ENCODE results near the gene TPP1. TPM values are rescaled to one million over a fixed set of nuclear protein-coding genes. Genes with fewer than 3 reads are reported as not detected.

The TPP1 gene
- total and polyA plus RNA-seq, 9 of the 15 experiments (the other 6 are each of a cell fraction or from before 2014, with no cell fraction given), result 7.5 to 75.8 (median 15.7) TPM

- Histone ChIP-seq H3K27ac (ENCODE audit: extremely low read depth, low read depth, low read length) (no peak overlapping the region), H4K20me1 (replicated peaks; ENCODE audit: control insufficient read depth, insufficient read depth, low read length) (no peaks in the 10 kb centered on the region), H2AFZ (ENCODE audit: low read depth, low read length) (no peak overlapping the region), H3K27me3 (ENCODE audit: control insufficient read depth in 2 of 2, insufficient read depth in 2 of 2, low read length in 2 of 2) (no peaks in the 10 kb centered on the region; a peak in 1 of 5 replicates), H3K9ac (ENCODE audit: insufficient read depth in 1 of 2, low read depth in 2 of 2, low read length in 2 of 2) (no peak overlapping the region), H3K9me1 (ENCODE audit: control insufficient read depth, insufficient read depth, low read length) (no peaks in the 10 kb centered on the region), H3K9me3 (replicated peaks; ENCODE audit: control insufficient read depth, insufficient read depth, low read depth, low read length) (no peaks in the 10 kb centered on the region), H3K36me3 (ENCODE audit: control insufficient read depth, insufficient read depth, low read length) (no peaks in the 10 kb centered on the region), H3K79me2 (ENCODE audit: control insufficient read depth, insufficient read depth, low read length) (no peaks in the 10 kb centered on the region), H3K4me1 (replicated peaks in 1 of 2; ENCODE audit: control insufficient read depth in 2 of 2, insufficient read depth in 2 of 2, low read length in 2 of 2) (peaks cover 42 to 50% of the 10 kb centered on the region in 2 experiments), H3K4me2 (ENCODE audit: insufficient read depth, low read length) (no peak overlapping the region), H3K4me3 (no peak overlapping the region)
- CTCF ChIA-PET (ENCODE audit: low intra/inter-chr PET ratio), result no interaction called here
- WGBS (ENCODE audit: insufficient coverage, low coverage, missing lambda C conversion rate), result 26% methylated on average over 7 of the region's 7 CpGs
- DNase-seq (ENCODE audit: extremely low read depth in 1 of 4, low spot score in 3 of 4) (no peak), ATAC-seq (no peak), FAIRE-seq (no peak)
- intact Hi-C loops (cut with micrococcal nuclease) (no loop called here), in situ Hi-C loops (cut with MboI) (no loop called here)
- no TSS peak for BruUV-seq (replicated peaks)
- POLR2A ChIA-PET, result interaction anchor here (1.2 kb wide), 1 partner anchor 24 kb away, joined by 5 read pairs; the partner anchor contains the start of gene TPP1
- no peak for TF ChIP-seq EGR1 (conservative IDR thresholded peaks at IDR 0.05)
- no peak for TF ChIP-seq NCOA4 (IDR thresholded peaks at IDR 0.05; ENCODE audit: partially characterized antibody)
- no peak for TF ChIP-seq ZNF592 (IDR thresholded peaks at IDR 0.05)
- no peak for TF ChIP-seq TCFL5 (CRISPR knock-in tag; conservative IDR thresholded peaks at IDR 0.05)
- no peak for TF ChIP-seq PPARD (CRISPR knock-in tag; IDR thresholded peaks at IDR 0.05)
- TF ChIP-seq ZNF23 (CRISPR knock-in tag; IDR thresholded peaks at IDR 0.05), result no peak
- TF ChIP-seq ZNF280A (IDR thresholded peaks at IDR 0.05; ENCODE audit: low read depth, partially characterized antibody), result no peak
- no peak for TF ChIP-seq ZNF780A (CRISPR knock-in tag; IDR thresholded peaks at IDR 0.05)
- no peak for TF ChIP-seq RBM25 (IDR thresholded peaks at IDR 0.05; ENCODE audit: low read depth, low read length, severe bottlenecking)
- no peak for TF ChIP-seq RNF2 (IDR thresholded peaks at IDR 0.05)
- no peak for TF ChIP-seq NR2F6 (CRISPR knock-in tag; IDR thresholded peaks at IDR 0.05)
- no peak for TF ChIP-seq GTF2B (IDR thresholded peaks at IDR 0.05; ENCODE audit: extremely low read depth, insufficient read length)
- TF ChIP-seq GATAD2A (IDR thresholded peaks at IDR 0.05), result no peak
These were observed 23.7 kb upstream of the TPP1 start for GRCh38 chr11:6642957-6643356.

Data from K562 (cell line).